ENCODE results near the gene CBFB.
"Not testable (repeated sequence)": the region's sequence is repeated elsewhere in the genome, so short reads cannot be mapped to it uniquely, and the experiment has no call there.

The CBFB gene

DNA sequence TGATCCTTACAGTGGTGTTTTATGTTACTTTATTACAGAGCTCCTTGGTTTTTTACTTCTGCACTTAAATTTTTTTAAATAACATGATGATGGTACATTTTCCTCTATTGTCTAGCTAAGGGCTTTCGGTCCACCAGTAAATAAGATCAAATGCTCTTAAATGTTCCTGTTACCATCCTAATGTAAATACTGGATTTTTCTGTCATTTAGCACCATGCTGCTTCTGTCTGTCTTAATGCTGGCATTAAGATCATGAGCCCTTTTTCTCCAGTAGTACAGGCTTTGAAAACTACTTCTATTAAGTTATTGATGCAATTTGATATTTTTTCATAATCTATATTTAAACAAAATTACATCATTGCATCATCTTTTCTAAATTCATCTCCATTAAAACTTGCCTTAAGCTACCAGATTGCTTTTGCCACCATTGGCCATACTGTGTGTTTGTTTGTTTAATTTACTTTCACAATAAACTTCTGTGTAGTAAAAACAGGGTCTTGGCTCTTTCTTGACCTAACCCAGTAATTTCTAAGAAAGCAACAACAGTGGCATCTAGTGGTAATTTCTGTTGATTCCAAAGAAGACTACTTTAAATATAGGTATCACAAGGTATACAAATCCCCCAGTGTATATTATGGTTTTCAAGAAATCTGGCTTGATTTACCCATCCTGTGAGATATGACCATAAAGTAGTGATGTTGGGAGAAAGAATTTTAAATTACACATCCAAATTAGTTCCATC is 71.8 kb downstream of the CBFB start:
- DNase-seq: no peak

DNA sequence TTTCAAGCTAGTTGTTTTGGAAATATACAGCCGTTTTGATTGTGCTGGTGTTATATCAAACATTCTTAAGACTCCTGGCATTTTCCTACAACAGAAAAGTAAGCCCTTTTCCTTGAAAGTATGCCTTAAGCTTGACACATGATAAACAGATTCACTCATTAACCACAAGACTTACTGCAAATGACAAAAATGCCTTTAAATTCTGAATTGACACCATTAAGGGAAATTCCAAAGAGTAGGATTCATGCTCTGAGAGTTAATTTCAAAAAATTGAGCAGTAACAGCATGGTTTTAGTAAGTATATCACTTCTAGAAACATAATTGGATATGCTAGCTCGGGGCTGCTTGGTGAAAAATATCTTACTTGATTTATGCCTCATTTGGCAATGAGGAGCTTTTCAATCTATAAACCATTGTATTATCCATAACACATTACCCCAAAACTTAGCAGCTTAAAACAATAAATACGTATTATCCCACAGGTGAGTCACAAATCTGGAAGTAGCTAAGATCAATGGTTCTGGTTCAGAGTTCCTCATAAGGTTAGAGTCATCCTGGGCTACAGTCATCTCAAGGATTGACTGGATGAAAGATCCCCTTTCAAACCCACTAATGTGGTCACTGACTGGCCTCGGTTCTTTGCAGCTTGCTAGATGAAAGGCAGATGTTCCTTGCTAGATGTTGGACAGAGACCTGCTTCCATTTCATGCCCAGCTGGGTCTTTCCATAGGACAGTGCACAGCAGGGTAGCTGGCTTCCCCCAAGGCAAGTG is 72.5 kb downstream of the CBFB start:
- no peak for DNase-seq

DNA sequence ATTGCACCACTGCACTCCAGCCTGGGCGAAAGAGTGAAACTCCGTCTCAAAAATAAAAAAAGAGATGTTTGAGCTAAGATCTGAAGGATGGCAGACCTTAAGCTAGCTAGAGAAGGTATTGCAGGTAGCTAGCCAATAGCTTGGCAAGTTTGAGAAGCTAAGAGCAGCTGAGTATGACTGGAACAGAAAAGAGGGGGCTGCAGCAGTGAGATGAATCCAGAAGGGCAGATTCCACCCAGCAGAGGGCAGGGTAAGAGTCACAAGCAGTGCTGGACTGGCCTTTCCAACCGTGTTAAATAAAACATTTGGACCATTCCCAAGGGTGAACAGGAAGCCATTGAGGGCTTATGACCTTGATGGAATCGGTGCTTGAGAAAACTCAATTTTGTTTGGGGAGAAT is 75.1 kb downstream of the CBFB start:
- no peak for DNase-seq

DNA sequence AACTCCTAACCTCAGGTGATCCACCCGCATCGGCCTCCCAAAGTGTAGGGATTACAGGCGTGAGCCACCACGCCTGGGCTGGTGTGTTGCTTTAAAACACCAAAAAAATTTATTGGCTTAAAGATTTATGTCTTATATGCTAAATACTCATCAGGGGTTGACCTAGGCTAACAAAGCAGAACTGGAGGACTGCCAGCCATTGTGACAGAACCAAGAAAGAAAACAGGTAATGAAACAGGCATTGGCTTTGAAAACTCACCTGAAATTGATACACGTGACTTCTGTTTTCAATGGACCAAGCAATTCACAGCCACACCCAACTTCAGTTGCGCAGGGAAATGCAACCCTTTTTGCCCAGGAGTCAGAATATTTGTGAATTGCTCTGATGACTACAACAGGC is 75.9 kb downstream of the CBFB start:
- no peak for DNase-seq

DNA sequence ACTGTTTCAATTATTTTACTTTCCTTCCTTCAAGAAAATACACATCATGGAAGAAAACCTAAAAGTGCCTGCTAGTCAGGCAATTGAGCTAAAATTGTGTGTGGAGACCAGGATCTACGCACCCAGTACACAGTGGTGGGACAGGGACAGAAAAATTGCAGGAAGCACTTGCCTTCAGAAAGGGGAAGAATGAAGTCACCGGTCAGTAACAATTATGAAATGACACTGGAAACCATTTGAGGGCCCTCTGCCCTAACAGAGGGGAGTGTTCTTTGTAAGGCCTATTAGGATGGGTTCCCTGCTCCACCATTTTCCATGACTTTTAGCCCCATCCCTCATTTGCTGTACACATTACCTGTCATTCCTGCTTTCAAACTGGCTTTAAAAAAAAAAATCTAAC is 76.3 kb downstream of the CBFB start:
- DNase-seq: no peak

DNA sequence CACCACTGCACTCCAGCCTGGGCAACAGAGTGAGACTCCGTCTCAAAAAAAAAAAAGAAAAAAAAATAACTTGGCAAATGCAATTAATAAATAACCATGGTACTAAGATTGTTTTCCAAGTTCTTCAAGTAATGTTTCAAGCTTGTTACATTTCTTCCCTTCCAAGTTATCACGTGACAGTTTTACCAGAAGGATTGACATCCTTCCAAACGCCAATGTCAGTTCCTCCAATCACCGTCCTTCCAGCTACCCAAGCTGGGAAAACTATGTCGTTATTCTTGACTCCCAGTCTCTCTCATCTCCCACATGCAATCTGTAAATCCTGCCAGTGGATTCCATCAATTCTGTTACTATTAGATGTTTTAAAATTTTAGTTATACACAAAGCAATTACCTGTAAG is 76.9 kb downstream of the CBFB start:
- no peak for DNase-seq

DNA sequence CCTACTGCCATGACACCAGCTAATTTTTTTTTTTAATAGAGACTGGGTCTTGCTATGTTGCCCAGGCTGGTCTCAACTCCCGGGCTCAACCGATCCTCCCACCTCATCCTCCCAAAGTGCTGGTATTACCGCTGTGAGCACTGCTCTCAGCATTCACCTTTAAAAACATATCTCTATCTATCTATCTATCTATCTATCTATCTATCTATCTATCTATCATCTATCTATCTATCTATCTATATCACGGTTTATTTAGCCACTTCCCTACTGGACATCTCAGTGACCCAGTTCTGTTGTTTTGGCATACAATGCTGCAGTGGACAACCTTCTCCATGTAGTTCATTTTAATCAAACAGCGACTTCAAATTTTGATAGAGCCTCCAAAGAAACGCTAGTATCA is 79.5 kb downstream of the CBFB start:
- no peak for DNase-seq

DNA sequence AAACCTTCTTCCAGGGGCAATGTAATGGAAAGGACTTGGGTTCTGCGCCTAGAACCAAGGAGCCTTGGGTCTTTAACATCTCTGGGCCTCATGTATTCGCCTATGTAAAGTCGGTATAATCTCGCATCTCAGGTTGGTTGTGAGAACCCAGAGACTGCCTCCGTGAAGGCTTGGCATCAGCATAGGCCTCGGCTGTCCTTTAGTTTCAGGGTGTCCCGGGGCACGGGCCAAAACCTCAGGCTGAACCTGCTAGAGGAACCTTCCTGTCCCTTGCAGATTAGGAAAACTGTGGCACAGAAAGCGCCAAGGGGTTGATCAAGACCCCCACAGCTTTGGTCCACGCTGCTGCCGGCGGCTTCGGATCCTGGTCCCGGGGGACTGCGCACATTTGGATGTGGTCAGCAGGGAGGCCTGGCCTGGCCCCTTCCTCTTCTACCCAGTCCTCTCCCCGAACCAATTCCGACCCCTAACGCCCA is 80.0 kb downstream of the CBFB start:
- no peak for DNase-seq

DNA sequence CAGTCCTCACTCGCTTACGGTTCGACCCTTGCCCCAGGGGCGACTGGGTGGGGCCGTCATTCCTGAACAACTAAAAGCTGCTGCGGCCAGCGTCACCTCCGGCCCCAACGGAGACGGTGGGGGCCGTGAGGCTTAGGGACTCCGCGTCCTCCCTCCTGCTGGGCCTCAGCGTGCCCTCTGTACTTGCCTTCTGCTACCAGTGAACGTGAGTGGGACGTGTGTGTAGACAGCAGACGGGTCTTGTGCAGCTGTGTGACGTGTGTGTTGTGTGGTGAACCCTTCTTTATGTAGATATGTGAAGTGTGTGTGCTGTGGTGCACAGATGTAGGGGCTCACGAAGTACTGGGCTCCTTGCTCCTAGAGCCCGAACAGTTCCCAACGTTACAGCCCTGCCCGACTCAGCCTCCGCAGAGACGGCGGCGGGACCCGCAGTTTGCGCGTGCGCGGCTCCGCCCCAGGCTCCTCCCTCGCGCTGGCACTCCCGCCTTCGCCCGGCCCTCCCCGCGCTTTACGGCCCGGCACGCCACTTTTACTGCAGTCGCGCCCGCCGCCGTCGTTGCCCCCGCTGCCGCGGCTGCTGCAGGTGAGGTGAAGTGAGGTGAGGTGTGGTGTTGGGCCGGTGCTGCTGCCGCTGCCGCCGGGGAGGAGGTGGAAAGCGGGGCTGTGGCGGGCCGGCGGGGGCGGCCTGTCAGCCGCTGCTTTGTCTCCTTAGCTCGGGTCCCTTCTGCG is 80.6 kb downstream of the CBFB start, which contains the start of gene PHAF1:
Gene PHAF1, plus strand, starts transcription at position 535 of the 729 bp plus-strand sequence. CDS start 235 bp downstream, outside the sequence.
- peak; percentile 96 for DNase-seq

DNA sequence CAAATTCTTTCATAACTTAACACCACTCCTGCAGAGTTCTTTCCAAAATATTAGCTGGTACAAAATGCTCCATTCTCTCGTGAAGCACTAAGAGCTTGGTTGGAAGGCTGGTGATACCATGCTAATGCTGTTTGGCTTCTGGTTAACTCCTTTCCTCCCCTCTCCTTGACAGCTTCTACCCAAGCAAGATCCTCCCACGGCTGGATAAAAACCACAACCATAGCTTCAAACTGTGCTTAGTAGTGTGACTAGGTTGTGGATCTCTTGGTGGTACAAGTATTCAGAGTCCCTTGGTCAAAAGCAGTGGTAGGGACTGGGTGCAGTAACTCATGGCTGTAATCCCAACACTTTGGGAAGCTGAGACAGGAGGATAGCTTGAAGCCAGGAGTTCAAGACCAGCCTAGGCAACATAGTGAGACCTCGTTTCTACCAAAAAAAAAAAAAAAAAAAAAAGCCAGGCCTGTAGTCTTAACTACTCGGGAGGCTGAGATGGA is 83.0 kb downstream of the CBFB start:
- DNase-seq: no peak

DNA sequence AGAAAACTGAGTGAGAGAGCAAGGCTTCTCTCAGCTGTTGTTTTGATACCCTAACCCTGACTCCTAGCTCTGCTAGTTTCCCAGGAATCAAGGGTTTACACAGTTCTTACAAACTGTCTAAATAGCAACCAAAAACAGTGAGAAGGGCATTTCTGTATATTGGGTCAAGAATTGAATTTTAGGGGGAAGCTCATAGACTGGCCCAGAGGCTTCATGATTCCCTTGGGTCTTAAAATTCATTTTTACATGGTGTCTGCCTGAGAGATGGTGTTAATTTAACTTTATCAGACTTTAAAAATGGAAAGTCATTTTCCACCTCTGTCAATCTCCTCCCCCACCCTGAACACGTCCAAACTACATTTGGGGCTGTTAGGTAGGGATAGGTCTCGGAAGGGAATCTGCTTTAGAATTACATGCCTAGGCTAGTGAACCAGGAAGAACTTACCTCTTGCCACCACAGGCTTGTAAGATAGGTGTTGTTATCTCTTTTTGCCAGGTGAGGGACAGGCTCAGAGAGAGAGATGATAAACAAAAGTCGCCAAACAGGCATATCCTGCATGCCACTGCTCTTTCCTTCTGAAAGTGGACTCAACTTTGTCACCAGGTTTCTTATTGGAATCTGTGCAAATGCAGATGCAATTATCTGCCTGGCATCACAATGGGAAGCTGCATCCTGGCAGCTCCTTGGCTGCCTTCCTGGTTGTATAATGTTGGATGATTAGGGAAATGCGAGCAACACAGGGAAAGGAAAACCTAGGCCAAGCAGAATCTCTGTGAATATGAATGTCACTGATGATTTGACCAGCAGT is 83.8 kb downstream of the CBFB start:
- DNase-seq: no peak

DNA sequence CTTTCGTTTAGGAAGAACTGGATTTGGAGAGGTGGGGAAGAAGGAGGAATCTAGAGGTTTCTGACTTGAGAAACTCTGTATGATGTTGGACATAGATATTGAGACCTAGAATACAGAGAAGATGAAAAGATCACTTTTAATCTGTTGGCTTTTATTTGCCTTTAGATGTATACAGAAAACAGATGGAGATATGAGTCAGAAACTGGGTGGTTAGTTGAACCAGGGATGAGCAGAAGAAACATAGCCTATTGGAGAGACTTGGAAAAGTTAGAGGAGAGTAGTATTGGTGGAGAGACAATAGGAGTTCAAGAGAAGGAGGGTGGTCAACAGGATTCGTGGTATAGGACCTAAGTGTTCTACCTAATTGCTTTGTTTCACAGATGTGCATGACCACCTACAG is 85.8 kb downstream of the CBFB start:
- no peak for DNase-seq

DNA sequence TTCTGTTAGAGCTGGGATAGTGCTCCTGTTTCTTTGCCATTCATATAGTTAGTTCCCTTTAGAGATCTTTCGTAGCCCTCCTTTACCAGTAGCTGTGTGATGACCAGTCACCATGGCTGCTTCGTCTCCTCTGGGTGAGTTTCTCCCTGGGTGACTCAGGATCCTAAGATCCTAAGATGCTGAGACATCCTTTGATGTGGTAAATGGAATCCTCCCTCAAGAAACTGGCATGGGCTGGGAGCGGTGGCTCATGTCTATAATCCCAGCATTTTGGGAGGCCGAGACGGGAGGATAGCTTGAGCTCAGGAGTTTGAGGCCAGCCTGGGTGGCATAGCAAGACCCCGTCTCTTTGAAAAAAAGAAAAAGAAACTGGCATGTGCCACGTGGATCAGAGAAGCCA is 86.7 kb downstream of the CBFB start:
- no peak for DNase-seq

DNA sequence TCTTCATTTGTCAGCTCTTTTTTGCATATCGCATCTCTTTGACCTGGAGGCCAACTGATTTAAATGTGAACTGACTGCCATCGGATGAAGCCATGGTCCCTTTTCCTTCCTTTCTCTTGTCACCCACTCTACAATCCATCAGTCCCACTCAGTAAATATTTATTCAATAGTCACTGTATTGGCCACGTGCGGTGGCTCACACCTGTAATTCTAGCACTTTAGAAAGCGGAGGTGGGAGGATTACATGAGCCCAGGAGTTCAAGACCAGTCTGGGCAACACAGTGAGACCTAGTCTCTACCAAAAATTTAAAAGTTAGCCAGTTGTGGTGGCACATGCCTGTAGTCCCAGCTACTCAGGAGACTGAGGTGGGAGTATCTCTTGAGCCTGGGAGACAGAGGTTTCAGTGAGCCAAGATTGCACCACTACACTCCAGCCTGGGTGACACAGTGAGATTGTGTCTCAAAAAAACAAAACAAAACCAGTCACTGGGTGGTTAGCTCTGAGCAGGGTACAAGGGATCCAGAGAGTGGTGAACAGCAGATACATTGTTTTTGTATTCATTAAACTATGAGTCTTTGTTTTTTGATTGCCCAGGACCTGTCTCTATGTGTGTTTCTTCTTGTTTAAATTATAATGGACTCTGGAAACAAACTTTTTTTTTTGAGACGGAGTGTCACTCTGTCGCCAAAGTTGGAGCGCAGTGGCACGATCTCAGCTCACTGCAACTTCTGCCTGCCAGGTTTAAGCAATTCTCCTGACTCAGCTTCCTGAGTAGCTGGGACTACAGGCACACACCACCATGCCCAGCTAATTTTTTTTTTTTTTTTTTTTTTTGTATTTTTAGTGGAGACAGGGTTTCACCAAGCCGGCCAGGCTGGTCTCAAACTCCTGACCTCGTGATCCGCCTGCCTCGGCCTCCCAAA is 87.7 kb downstream of the CBFB start:
- DNase-seq: no peak

DNA sequence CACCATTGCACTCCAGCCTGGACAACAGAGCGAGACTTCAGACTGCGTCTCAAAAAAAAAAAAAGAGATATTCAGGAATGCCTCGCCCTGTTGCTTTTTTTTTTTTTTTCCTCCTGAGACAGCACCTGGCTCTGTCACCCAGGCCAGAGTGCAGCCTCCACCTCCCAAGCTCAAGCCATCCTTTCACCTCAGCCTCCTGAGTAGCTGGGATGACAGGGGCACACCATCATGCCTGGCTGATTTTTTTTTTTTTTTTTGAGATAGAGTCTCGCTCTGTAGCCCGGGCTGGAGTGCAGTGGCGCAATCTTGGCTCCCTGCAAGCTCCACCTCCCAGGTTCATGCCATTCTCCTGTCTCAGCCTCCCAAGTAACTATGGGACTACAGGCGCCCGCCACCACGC is 88.8 kb downstream of the CBFB start:
- no peak for DNase-seq

DNA sequence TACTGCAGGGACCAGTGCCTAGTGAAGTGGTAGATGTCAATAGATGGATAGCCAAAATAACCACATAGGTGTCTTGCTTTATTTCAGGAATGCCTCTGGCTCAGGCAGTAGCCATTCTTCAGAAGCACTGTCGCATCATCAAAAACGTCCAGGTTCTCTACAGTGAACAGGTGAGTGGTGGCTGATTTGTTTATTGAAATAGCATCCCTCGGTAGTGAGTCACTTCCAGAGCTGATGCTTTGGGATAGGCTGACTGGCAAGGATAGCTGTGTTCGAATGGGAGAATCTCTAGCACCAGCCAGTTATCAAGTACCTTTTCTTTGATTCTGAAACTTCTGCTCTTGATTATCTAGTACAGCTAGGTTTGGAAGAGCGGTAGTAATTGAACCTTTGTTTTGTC is 91.1 kb downstream of the CBFB start:
- DNase-seq: no peak

DNA sequence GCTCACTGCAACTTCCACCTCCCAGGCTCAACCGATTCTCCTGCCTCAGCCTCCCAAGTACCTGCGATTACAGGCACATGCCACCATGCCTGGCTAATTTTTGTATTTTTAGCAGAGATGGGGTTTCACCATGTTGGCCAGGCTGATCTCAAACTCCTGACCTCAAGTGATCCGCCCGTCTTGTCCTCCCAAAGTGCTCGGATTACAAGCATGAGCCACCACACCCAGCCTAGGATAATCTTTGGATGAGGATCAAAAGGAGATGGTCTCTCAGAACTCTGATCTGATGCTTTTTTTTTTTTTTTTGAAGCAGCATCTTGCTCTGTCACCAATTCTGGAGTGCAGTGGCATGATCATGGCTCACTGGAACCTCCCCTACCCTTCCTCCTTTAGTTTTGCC is 93.8 kb downstream of the CBFB start:
- DNase-seq: not testable (repeated sequence)

DNA sequence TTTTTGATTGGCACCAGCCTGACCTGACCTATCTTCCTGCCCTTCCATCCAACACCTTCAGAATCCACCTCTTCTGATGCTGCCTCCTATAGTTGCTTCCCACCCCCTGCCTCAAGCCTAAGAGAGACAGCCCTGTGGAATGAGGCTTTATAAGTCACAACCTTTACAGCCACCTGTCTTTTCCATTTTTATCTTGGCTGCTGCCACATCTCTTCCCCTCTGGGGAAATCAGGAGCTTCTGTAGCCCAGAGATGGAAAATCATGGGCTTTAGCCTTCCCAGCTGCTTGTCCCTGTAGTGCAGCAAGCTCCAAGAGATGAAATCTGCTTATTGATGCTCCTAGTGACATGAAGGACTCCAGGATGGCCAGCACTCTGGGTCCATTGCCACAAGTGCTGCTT is 99.5 kb downstream of the CBFB start:
- no peak for DNase-seq

DNA sequence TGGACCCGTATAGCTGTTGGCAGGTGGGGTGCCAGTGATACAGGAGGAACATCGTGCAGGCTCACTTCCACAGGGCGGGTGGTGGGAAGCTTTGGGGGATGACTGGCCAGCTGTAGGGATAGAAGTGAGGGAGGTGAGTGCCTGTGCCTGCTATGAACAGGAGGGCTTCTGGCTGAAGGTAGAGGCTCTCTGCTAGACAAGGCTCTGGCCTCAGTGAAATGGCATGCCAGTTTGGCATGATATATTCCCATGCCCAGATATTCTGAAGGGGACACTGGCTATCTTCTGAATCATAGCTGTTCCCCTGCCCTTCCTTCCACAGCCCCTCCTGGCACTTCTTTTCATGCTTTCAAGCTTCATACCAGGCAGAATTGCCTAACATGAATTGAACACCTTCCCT is 99.9 kb downstream of the CBFB start:
- DNase-seq: no peak

DNA sequence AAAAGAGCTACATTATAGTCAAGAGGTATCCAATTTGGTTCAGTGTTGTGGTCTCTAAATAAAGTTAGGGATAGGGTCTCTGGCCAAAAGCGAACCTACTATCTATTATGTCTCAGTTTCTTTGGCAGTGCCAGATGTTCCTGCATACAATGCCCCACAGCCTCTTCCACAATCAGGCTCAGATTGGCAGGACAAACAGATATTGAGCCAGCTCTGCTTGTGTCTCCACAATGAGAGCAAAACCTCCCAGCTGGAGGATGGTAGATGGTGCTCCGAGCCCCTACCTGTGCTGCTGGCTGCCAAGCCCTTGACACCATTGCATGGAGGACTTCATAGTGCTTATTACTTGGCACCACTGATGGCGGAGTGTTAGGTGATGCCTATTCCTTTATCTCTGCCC is 100.5 kb downstream of the CBFB start:
- no peak for DNase-seq

DNA sequence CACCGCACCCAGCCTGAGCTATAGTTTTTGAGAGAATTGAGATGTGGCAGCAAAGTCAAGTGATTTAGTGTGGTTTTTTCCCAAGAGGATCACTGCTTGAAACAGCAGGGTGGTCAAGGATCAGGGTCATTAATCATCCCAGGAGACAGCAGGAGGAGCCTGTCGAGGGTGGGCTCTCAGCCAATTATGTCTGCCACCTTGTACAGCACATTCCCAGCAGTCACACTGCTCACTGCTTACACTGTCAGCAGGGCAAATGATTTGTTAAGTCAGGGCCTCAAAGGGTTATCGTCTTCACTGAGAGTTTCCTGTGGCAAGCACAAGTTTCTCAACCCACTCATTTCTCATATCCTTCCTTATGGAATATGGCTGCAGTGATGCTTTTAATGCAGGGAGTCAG is 108.7 kb downstream of the CBFB start:
- no peak for DNase-seq

Measured in T-helper 9 cell (primary cell).